DMS153 treated with DMSO at 0.1 percent for 48 hours (cell line): ENCODE measurements around the gene DOHH.
"Not testable (repeated sequence)": the region's sequence is repeated elsewhere in the genome, so short reads cannot be mapped to it uniquely, and the experiment has no call there.

Experiments used
- DNase-seq: peaks from one replicate; lab custom pipeline; 2025; ENCODE audit not compliant: unreplicated experiment; lab: John Stamatoyannopoulos, UW

DOHH gene

DNA sequence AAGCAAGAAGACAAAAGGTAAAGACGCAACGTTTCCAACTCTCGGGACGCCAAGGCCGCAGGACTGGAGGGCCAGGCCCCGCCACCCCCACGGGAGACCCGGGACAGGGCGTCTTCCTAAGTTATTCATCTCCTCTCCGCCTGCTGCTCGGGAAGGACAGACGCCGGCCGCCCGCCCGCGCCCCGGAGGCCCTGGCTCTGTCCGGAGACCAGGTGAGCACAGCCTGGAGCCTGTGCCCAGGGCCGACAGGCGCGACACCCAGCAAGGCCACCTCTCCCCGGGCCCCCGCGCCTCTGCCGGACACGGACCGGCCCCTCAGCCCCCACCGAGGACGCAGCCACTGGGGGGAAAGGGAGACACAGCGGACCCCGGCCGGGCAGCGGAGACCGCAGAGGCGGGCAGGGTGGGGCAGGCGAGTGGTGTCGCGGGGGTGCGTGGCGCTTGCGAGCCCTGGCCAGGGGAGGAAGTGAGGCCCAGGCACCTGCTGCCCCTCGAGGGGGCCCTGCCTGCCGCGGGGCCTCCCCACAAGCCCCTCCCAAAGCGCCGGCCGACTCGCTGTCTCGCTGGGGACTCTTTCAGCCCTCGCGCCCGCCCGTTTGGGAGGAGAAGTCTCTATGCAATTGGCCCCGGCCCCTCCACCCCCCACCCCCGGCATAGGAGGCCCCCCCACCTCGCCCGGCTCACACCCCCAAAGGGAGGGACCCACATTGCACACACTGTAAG is 37.3 kb downstream of the DOHH start:
- DNase-seq = no peak

DNA sequence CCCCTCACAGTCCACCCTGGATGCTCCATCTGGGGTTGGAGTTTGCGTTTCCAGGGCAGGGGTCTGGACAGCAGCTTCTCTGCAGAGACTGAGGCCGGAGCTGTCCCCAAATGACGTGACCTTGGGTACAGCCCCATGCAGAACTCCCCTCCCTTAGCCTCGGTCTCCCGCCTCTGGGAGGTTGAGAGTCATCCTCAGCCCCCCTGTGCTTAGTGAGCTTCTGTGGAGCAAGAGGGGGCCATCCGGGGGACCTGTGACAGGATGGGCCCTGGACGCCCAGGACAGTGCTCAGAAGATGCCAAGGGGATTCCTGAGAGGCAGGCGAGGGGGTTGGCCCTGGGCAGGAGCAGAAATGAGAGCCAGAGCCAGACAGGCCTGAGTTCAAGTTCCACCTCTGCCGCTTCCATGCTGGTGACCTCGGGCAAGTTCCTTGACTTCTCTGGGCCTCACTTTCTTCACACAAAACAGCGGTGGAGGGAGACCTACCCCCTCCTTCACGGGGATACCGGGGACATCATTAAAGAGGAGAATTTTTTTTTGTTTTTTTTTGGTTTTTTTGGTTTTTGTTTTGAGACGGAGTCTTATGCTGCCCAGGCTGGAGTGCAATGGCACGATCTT is 40.4 kb downstream of the DOHH start:
- no peak for DNase-seq

DNA sequence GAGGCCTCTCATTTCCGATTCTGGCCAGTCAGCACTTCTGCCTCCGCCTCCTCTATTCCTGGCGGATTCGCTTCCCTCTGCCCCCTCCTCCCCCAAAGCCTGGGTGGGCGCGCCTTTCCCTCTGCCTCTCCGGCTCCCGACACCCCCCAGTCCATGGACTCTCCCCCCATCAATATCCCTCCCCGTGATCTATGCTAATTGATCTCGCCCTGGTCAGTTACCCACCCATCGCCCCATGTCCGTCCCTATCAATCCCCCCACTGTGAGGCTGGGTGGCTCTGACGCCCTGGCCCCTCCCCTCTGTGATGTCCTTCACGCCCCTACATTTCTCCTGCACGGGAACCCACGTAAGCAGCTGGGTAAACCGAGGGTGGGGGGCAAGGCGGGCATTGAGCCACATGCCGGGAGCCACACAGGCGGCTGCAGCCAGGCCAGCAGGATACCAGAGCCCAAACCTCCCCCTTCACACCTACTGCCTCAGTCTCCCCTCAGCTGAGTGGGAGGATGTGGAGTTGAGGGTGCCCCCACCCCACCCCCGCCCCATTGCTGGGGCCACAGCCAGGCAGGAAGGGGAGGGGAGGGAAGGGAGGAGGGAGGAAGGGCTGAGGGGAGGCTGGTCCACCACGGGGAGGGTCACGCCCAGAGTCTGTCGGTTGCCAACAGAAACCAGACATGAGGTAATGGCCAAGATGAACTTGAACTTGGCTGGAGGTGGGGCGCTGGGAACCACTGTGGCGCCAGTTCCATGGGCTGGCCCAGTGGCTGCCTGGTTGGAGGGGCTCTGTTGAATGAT is 41.2 kb downstream of the DOHH start:
- no peak for DNase-seq

DNA sequence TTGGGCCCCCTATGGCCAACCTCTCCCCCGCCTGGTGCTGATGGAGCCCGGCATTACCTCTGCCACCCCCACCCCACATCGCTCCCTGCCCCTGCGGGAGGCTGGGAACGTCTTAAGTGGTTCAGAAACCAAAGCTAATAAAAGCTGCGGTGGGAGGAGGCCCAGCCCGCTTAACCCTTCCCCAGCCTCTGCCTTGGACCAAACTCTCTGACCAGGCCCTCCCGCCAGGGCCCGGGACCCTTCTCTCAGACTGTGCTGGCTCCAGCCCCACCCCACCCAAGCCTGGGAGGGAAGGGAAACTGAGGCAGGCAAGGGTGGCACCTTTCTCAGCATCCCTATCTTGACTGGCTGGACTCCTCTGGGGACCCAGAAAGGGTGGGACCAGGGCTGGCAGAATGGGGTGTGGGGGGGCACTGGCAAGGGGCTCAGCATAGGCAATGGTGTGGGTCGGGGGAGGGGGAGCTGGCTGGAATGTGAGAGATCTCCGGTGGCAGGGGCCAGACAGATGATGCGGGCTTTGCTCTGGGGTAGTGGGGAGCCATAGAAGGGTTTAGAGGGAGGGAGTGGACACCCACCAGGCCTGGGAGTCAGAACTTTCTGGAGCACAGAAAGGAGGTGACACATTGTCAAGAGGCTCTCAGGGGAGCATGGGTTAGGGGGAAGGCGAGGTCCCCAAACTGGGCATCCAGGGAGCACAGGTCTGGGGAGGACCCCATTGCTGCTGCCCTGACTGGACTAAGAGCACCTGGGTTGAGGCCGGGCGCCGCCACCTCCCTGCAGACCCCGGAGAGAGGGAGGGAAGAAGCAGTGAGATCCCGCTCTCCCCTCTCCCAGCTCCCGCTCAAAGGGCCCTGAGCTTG is 42.0 kb downstream of the DOHH start:
- no peak for DNase-seq

DNA sequence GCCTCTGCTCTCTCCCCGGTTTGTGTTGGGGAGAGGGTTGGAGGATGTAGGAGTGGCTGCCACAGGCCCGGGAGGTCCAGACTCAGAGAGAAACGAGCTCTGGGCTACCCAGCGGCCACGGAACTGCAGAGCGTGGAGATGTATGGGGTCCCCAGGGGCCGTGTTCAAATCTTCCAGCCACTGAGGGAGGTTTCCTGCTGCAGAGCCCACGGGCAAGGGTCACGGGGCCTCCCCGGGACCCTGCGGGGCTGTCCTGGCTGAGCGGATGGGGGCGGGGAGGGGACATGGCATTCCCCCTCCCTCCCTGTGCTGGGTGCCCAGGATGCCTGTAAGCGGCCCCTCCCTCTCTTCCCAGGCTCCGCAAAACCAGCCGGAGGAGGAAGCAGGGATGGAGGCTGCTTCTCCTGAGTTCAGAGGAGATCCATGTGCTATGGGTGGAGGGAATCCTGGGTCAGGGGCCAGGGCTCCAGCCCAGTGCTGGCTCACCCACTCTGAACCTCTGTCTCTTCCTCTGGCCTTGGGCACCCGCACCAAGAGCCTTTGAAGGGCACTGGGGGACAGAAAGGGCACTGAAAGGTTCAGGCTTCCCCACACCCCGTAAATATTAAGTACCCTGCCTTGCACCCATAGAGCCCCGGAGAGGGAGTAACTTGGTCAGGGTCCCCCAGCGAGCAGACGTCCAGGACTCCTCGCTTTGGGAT is 42.8 kb downstream of the DOHH start:
- DNase-seq = no peak

DNA sequence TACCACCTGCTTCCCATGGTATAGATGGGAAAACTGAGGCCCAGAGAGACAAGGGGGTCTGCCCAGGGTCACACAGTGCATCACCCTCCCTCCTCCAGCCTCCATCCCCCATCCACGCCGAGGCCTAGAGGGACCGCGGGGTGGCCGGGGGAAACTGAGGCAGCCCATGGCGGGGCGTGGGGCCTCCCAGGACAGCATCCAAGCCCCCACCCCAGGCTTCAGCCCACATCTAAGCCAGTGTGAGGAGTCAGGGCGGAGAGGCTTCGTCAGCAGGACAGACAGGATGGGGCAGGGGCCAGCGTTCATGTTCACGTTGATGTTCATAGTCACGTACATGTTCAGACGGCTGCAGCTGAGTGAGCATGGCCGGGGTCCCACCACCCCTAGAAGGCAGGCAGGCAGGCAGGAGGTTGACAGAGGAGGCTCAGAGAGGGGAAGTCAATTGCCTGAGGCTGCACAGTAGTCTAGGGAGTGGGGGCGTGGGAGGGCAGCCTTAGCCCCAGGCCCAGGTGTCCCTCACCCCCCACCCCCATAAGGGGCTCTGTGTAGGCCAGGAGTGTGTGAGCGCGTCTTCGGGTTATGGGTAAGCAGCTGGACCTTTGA is 43.4 kb downstream of the DOHH start:
- no peak for DNase-seq

DNA sequence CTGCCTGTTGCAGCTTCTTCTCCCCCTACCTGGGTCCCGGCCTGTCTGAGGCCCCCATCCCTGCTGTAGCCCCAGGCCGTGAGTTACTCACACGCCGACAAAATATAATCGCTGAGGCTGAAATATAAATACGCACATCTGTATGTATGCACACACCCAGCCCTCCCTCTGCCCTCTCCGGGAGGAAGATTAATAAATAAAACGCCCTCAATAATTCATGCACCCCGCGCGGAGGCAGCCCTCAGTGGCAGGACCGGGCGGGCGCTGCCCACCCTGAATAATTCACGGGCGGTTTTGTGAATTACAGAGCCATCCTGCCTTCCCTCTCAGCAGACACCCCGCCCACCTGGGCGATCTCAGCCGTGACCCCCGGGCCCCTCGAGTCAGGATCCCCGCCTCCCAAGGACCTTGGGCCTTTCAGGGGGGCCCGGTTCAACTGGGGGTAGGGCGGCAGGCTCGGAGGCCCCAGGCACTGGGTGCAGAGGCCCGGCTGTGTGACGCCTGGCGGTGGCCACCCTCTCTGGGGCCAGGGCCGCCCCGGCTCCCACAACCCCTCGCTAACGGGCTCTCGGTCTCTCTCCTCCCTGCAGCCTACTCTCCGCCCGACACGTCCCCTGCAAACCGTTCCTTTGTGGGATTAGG is 44.4 kb downstream of the DOHH start:
- no peak for DNase-seq

DNA sequence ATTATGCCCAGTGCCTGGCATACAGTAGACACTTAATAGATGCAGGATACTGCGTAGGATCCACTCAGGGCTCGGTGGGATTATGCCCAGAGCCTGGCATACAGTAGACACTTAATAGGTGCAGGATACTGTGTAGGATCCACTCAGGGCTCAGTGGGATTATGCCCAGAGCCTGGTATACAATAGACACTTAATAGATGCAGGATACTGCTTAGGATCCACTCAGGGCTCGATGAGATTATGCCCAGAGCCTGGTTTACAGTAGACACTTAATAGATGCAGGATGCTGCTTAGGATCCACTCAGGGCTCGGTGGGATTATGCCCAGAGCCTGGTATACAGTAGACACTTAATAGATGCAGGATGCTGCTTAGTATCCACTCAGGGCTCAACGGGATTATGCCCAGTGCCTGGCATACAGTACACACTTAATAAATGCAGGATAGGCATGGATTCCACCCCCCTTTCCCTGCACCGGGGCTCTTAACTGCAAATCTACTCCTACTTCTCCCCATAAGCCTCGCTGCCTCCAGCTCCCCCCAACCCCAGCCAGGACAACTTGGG is 45.0 kb downstream of the DOHH start:
- DNase-seq = no peak

DNA sequence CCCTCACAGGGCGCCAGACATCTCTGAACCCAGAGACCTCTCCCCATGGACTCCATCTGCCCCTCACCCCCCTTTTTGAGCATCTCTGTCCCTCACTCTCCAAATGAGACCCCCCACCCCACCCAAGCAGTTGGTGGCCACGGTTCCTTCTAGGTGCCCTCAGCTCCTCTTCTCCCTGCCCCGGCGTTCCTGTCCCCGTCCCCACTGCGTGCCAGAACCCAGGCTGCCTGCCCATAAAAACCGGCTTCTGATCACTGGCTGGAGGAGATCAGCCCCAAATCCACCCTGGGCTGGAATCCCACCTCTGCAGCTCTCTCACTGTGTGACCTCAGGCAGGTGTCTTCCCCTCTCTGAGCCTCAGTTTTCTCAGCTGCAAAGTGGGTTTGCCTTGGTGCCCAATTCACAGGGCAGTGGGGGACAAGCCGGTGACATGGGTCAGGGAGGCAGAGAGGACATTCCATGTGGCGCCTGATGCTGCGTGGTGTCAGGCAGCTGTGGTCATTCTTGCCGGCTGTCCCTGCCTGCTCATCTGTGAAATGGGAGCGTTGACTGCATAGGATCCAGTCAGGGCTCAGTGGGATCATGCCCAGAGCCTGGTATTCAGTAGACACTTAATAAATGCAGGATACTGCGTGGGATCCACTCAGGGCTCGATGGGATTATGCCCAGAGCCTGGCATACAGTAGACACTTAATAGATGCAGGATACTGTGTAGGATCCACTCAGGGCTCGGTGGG is 45.6 kb downstream of the DOHH start:
- no peak for DNase-seq

DNA sequence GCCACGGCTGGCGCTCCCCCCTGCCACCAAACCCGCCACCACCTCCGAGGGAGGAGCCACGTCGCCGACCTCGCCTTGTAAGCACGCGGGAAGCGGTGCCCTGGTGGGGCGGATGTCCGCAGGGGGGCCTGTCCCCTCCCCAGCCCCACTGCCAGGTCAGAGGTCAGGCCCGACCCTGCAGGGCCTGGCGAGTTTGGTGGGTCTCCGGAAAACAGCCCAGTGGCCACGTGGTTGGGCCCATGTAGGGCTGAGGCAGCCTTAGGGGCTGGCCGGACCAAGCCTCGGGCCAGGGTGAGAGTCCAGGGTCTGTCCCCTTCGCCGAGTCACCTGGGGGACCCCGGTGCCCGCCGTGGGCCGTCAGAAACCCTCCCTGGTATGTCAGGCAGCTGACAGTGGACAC is 46.6 kb downstream of the DOHH start:
- no peak for DNase-seq

DNA sequence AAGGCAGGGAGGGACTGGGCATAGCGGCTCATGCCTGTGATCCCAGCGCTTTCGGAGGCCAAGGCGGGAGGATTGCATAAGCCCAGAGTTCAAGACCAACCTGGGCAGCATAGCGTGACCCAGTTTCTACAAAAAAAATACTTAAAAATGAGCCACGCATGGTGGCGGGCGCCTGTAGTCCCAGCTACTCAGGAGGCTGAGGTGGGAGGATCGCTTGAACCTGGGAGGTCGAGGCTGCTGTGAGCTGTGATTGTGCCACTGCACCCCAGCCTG is 47.6 kb downstream of the DOHH start:
- DNase-seq = not testable (repeated sequence)

DNA sequence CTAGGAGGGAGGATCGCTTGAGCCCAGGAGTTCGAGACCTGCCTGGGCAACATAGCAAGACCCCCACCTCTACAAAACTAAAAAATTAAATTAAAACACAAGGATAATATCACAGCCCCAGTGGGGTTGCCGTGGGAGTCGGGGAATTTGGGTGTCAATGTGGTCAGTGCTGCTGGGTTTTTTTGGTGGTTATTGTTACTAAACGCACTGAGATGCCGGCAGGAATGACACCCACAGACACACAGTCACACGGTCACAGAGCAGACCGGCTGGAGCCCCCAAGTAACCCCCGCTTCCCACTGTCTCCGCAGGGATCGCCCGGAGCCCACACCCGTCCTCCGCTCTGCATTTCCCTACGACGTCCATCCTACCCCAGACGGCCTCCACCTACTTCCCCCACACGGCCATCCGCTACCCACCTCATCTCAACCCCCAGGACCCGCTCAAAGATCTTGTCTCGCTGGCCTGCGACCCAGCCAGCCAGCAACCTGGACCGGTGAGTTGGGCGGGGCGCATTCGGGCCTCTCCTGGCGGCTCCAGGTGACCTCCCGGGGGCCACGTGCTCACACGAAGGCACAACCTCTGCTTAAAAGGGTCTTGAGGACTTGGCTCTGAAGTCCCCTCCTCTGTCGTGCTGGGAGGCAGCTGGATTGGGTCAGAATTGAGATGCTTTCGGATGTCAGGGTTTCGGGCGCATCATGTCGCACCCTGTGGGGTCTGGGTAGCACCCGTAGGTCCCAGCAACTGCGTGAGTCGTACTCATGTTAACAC is 48.1 kb downstream of the DOHH start:
- no peak for DNase-seq

DNA sequence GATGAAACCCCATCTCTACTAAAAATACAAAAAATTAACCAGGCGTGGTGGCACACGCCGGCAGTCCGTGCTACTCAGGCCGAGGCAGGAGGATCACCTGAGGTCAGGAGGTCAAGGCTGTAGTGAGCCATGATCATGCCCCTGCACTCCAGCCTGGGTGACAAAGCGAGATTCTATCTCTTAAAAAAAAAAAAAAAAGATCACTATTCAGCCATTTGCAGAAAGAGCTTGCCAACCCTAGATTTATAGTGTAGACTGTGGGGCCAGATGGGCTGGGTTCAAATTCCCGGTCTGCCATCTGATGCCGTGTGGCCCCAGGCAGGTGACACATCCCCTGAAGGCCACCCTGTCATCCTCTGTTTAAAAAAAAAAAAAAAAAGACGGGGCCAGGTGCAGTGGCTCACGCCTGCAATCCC is 49.0 kb downstream of the DOHH start:
- no peak for DNase-seq

DNA sequence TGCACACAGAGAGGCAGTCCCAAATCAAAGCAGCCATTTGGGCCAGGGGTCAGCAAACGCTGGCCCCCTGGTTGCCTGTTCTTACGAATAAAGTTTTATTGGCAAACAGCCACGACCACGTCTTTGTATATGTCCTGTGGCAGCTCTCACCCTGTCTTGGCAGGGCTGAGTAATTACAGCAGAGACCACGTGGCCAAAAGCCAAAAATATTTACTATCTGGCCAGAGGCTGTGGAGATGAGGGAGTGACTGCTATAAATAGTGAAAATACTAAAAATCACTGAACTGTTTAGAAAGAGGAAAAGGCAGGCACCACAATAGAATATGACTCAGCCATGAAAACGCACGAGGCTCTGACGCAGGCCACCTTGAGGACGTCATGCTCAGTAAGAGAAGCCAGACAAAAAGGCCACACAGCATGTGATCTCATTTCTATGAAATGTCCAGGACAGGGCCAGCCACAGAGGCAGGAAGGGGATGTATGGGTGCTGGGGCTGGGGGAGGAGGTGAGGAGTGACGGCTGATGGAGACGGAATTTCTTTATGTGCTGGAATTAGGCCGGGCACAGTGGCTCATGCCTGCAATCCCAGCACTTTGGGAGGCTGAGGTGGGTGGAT is 49.6 kb downstream of the DOHH start:
- no peak for DNase-seq

DNA sequence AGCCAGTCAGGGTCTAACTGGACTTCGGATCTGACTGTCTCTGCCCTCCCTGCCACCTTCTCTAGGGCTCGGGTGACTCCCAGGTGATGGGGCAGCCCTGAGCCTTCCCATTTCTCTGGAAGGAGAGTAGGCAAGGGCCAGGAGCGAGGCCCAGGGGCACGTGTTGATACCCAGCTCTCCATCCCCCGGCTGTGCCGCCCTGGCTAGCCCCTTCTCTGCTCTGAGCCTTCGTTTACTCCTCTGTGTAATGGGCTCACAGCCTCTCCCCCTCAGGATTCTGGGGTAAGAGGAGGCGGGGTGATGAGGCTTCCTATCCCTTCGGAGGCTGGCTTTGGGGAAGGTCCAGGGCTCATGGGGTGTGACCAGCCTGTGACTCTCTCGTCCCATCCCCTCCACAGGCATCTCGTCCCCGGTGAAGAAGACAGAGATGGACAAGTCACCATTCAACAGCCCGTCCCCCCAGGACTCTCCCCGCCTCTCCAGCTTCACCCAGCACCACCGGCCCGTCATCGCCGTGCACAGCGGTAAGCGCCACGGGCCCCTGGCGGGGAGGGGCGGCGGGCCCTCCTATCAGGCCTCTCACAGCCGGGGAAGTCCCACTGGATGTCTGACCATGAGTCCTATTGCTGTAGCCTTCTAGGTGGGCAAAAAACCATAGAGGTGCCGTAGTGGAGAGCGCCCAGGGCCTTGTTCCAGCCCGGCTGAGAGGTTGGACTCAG is 51.7 kb downstream of the DOHH start:
- no peak for DNase-seq

DNA sequence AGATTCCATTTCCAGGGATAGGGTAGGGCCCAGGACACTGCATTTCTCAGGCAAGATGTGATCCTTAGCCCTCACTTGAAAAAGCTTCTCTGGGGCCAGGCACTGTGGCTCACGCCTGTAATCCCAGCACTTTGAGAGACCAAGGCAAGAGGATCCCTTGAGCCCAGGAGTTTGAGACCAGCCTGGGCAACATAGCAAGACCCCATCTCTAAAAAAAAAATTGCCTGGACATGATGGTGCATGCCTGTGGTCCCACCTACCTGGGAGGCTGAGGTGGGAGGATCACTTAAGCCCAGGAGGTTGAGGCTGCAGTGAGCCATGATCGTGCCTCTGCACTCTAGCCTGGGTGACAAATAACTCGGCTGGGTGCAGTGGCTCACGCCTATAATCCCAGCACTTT is 53.8 kb downstream of the DOHH start:
- not testable (repeated sequence) for DNase-seq

DNA sequence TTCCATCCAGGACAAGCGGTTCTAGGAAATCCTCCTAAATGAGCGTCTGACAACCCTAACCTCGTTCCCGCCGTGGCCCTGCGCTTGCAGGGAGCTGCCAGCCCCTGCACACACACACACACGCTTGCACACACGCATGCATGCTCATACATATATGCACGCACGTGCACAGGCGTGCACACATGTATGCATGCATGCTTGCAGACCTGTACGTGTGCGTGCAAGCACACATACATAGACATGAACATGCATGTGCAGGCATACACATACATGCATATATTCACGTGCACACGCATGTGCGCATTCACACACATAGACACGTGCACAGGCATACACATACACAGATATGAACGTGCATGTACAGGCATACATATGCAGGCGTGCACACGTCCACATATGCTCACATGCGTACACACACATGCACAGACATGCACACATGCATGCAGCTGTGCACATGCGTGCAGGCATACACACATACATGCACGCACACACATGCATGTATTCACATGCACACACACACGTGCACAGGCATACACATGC is 55.7 kb downstream of the DOHH start:
- no peak for DNase-seq
